Left ventricle myocardium superior (tissue), 1 donor: Measurements from ENCODE around the gene RHOU. TPM values are rescaled to one million over a fixed set of nuclear protein-coding genes. Genes with fewer than 3 reads are reported as not detected.

ENCODE experiments used
- total RNA-seq: library from RNA; stranded (reverse); fragmentation: NEBNext Ultra II Directional; extraction: Animal tissue kit (Norgen Biotek cat#: 25700); gene quantifications from one replicate; pipeline ENCODE4 v1.2.1, GENCODE V29; 2021
- donor health status: DM: no; HTN: yes; CAD: no; lungs with severe emphysema.

Gene RHOU
- total RNA-seq, 1 donor from 2014 or later: 4.4 TPM

Other genes starting within 250 kb of the RHOU start
- gene RNF187, start 248.1 kb upstream of the RHOU start, total RNA-seq: 101 TPM